ENCODE measurements around the gene PACRG. TPM values are rescaled to one million over a fixed set of nuclear protein-coding genes. Genes with fewer than 3 reads are reported as not detected.

The PACRG gene
- total RNA-seq, 1 experiment from 2014 or later = 0.44 TPM

- ATAC-seq = no peak
- Mint-ChIP-seq H3K9me3 (peaks cover under 1% of the 10 kb centered on the region; the same call in 1 of the 2 replicates), H3K4me3 (no peak overlapping the region), H3K27me3 (ENCODE audit: low read depth) (no peaks in the 10 kb centered on the region), H3K36me3 (no peaks in the 10 kb centered on the region), H3K4me1 (peaks cover 34% of the 10 kb centered on the region), H3K27ac (no peak overlapping the region)
- ChIA-PET POLR2A (no interaction called here), CTCF (no interaction called here)
- TF ChIP-seq STAT6 (CRISPR knock-in tag; conservative IDR thresholded peaks at IDR 0.05; ENCODE audit: low read depth) (no peak), PRDM15 (CRISPR knock-in tag; IDR thresholded peaks at IDR 0.05) (0 out of 2 replicates have a peak, but pooled peaks have one; percentile 45), NFYB (CRISPR knock-in tag; conservative IDR thresholded peaks at IDR 0.05; ENCODE audit: low read depth) (no peak), CDX4 (CRISPR knock-in tag; IDR thresholded peaks at IDR 0.05; ENCODE audit: borderline replicate concordance) (no peak), NR2C2 (CRISPR knock-in tag; IDR thresholded peaks at IDR 0.05) (no peak), FOXP1 (CRISPR knock-in tag; IDR thresholded peaks at IDR 0.05; ENCODE audit: borderline replicate concordance) (no peak), TCF7 (CRISPR knock-in tag; IDR thresholded peaks at IDR 0.05; ENCODE audit: low read depth) (no peak)
- no peak for DNase-seq (ENCODE audit: low spot score)
These were observed 512.8 kb downstream of the PACRG start for GRCh38 chr6:163240556-163240955.

- CTCF ChIA-PET = no interaction called here
- TF ChIP-seq RORB (CRISPR knock-in tag; IDR thresholded peaks at IDR 0.05) (no peak), FOXP4 (CRISPR knock-in tag; IDR thresholded peaks at IDR 0.05) (no peak), ZNF263 (CRISPR knock-in tag; IDR thresholded peaks at IDR 0.05; ENCODE audit: low read depth) (no peak), CREB1 (CRISPR knock-in tag; IDR thresholded peaks at IDR 0.05) (no peak), NR3C1 (CRISPR knock-in tag; conservative IDR thresholded peaks at IDR 0.05; ENCODE audit: low read depth) (no peak), PREB (CRISPR knock-in tag; IDR thresholded peaks at IDR 0.05; ENCODE audit: borderline replicate concordance) (no peak), ZNF396 (CRISPR knock-in tag; IDR thresholded peaks at IDR 0.05; ENCODE audit: borderline replicate concordance) (no peak), GTF2I (CRISPR knock-in tag; conservative IDR thresholded peaks at IDR 0.05) (no peak), IRF1 (CRISPR knock-in tag; IDR thresholded peaks at IDR 0.05) (no peak), ZNF512 (CRISPR knock-in tag; IDR thresholded peaks at IDR 0.05; ENCODE audit: borderline replicate concordance) (no peak), HMGXB4 (CRISPR knock-in tag; IDR thresholded peaks at IDR 0.05) (no peak), ETV6 (CRISPR knock-in tag; IDR thresholded peaks at IDR 0.05) (no peak), FOXK1 (CRISPR knock-in tag; IDR thresholded peaks at IDR 0.05) (no peak), GRHL2 (CRISPR knock-in tag; IDR thresholded peaks at IDR 0.05; ENCODE audit: insufficient replicate concordance, severe bottlenecking) (no peak)
These were observed 513.9 kb downstream of the PACRG start for GRCh38 chr6:163241683-163242082.

More at GRCh38 chr6:163241683-163242082, 513.9 kb downstream of the PACRG start:
- POLR2A ChIA-PET = no interaction called here
- DNase-seq (ENCODE audit: low spot score) (no peak), ATAC-seq (no peak)
- H3K36me3 Mint-ChIP-seq = no peaks in the 10 kb centered on the region
- H3K27ac Mint-ChIP-seq = no peak overlapping the region
- H3K9me3 Mint-ChIP-seq = peaks cover 10% of the 10 kb centered on the region
- peaks cover 36% of the 10 kb centered on the region for H3K4me1 Mint-ChIP-seq
- H3K27me3 Mint-ChIP-seq (ENCODE audit: low read depth) = peaks cover 2% of the 10 kb centered on the region
- no peak overlapping the region for H3K4me3 Mint-ChIP-seq
